SK-N-SH (cell line): Measurements from ENCODE around the gene ARPC4.

Experiments used
- CHD2 ChIP-seq: fragments of 150-350 bp; IDR thresholded peaks from 2 replicates; pipeline ENCODE4 v1.6.1; 2018; ENCODE audit warnings: low read length; ENCODE audit not compliant: partially characterized antibody
- ELF1 ChIP-seq: IDR thresholded peaks from 2 replicates; pipeline ENCODE4 v1.4.0; 2012
- EP300 ChIP-seq, 2 experiments: IDR thresholded peaks; 2 replicates each; pipeline versions ENCODE4 v1.4.0 to v1.6.1; 2012; ENCODE audit warnings: borderline replicate concordance in 1 of 2, low read depth in 1 of 2, low read length in 1 of 2
- FOSL2 ChIP-seq: IDR thresholded peaks from 2 replicates; pipeline ENCODE4 v1.4.0; 2012; ENCODE audit warnings: low read depth, mild to moderate bottlenecking, moderate library complexity, borderline replicate concordance
- GABPA ChIP-seq: IDR thresholded peaks from 2 replicates; pipeline ENCODE4 v1.4.0; 2012; ENCODE audit warnings: low read depth, mild to moderate bottlenecking
- JUND ChIP-seq: IDR thresholded peaks from 2 replicates; pipeline ENCODE4 v1.4.0; 2012
- POLR2AphosphoS5 ChIP-seq: IDR thresholded peaks from 2 replicates; pipeline ENCODE4 v1.6.1; 2012; ENCODE audit warnings: low read depth, low read length
- TAF1 ChIP-seq: IDR thresholded peaks from 2 replicates; pipeline ENCODE4 v1.6.1; 2012; ENCODE audit warnings: low read depth, mild to moderate bottlenecking, low read length, moderate library complexity, borderline replicate concordance
- USF2 ChIP-seq: fragments of 150-350 bp; IDR thresholded peaks from 2 replicates; pipeline ENCODE4 v1.6.1; 2017; ENCODE audit warnings: antibody characterized with exemption, low read length, low read depth, borderline replicate concordance
- TF ChIP-seq, protein P1 (sequence below): fragments of 200-600 bp; sonication (generic); IDR thresholded peaks from 2 replicates; pipeline ENCODE4 v1.6.1; 2017; ENCODE audit warnings: antibody characterized with exemption, mild to moderate bottlenecking, moderate library complexity
- TF ChIP-seq, protein P2 (sequence below): IDR thresholded peaks from 2 replicates; pipeline ENCODE4 v1.4.0; 2012; ENCODE audit warnings: low read depth, borderline replicate concordance
- TF ChIP-seq, protein P3 (sequence below): IDR thresholded peaks from 2 replicates; pipeline ENCODE4 v1.6.1; 2012; ENCODE audit warnings: mild to moderate bottlenecking, low read depth, low read length, moderate library complexity

GRCh38 chr3:9831253-9831652 lies 38.4 kb downstream of the ARPC4 start:
- TF ChIP-seq USF2 (no peak), GABPA (no peak), FOSL2 (no peak), CHD2 (no peak), POLR2AphosphoS5 (no peak), EP300 (IDR thresholded peaks at IDR 0.05; ENCODE audit: borderline replicate concordance in 1 of 2, low read depth in 1 of 2, low read length in 1 of 2) (no peak), JUND (no peak), ELF1 (no peak), TAF1 (no peak)
- TF ChIP-seq, protein P1, sequence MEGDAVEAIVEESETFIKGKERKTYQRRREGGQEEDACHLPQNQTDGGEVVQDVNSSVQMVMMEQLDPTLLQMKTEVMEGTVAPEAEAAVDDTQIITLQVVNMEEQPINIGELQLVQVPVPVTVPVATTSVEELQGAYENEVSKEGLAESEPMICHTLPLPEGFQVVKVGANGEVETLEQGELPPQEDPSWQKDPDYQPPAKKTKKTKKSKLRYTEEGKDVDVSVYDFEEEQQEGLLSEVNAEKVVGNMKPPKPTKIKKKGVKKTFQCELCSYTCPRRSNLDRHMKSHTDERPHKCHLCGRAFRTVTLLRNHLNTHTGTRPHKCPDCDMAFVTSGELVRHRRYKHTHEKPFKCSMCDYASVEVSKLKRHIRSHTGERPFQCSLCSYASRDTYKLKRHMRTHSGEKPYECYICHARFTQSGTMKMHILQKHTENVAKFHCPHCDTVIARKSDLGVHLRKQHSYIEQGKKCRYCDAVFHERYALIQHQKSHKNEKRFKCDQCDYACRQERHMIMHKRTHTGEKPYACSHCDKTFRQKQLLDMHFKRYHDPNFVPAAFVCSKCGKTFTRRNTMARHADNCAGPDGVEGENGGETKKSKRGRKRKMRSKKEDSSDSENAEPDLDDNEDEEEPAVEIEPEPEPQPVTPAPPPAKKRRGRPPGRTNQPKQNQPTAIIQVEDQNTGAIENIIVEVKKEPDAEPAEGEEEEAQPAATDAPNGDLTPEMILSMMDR: no peak
- TF ChIP-seq, protein P2, sequence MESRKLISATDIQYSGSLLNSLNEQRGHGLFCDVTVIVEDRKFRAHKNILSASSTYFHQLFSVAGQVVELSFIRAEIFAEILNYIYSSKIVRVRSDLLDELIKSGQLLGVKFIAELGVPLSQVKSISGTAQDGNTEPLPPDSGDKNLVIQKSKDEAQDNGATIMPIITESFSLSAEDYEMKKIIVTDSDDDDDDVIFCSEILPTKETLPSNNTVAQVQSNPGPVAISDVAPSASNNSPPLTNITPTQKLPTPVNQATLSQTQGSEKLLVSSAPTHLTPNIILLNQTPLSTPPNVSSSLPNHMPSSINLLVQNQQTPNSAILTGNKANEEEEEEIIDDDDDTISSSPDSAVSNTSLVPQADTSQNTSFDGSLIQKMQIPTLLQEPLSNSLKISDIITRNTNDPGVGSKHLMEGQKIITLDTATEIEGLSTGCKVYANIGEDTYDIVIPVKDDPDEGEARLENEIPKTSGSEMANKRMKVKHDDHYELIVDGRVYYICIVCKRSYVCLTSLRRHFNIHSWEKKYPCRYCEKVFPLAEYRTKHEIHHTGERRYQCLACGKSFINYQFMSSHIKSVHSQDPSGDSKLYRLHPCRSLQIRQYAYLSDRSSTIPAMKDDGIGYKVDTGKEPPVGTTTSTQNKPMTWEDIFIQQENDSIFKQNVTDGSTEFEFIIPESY: no peak
- TF ChIP-seq, protein P3, sequence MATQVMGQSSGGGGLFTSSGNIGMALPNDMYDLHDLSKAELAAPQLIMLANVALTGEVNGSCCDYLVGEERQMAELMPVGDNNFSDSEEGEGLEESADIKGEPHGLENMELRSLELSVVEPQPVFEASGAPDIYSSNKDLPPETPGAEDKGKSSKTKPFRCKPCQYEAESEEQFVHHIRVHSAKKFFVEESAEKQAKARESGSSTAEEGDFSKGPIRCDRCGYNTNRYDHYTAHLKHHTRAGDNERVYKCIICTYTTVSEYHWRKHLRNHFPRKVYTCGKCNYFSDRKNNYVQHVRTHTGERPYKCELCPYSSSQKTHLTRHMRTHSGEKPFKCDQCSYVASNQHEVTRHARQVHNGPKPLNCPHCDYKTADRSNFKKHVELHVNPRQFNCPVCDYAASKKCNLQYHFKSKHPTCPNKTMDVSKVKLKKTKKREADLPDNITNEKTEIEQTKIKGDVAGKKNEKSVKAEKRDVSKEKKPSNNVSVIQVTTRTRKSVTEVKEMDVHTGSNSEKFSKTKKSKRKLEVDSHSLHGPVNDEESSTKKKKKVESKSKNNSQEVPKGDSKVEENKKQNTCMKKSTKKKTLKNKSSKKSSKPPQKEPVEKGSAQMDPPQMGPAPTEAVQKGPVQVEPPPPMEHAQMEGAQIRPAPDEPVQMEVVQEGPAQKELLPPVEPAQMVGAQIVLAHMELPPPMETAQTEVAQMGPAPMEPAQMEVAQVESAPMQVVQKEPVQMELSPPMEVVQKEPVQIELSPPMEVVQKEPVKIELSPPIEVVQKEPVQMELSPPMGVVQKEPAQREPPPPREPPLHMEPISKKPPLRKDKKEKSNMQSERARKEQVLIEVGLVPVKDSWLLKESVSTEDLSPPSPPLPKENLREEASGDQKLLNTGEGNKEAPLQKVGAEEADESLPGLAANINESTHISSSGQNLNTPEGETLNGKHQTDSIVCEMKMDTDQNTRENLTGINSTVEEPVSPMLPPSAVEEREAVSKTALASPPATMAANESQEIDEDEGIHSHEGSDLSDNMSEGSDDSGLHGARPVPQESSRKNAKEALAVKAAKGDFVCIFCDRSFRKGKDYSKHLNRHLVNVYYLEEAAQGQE: no peak
